Measurements from ENCODE around the gene NRARP. TPM values are rescaled to one million over a fixed set of nuclear protein-coding genes. Genes with fewer than 3 reads are reported as not detected.

The NRARP gene
- total RNA-seq, 1 donor from 2014 or later, result 33.7 TPM

DNA sequence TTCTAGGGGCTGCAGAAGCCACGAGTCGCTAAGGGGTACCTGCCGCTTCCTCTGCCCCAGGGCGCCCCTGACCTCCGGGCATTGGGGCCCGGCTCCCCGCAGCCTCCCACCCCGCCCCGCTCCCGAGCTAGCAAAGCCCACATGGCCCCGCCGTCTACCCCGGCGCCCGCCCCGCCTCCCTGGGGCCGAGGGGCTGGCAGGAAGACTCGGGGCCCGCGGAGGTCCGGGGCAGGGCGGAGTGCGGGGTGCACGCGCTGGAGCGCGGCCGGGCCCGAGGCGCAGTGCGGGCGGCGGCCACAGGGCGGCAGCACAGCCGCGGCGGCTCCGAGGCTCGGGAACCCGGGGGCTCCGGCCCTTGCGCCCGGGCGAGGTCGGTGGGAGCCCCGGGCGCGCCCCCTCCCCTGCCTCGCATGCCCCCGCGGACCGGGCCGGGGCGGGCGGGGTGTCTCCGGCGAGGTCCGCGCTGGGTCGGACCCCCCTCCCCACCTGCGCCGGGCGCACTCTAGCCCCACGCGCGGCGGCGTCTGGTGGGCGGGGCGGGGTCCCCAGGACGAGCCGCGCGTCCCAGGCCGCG, 6.7 kb downstream of the NRARP start:
- Mint-ChIP-seq H3K9me3 (no peaks in the 10 kb centered on the region), H3K4me3 (no peak overlapping the region), H3K27me3 (ENCODE audit: low read depth) (peaks cover 24% of the 10 kb centered on the region), H3K36me3 (ENCODE audit: low read depth) (peaks cover 4% of the 10 kb centered on the region), H3K4me1 (peaks cover 34% of the 10 kb centered on the region), H3K27ac (ENCODE audit: unreplicated experiment) (no peak overlapping the region)
- TF ChIP-seq, protein P1, sequence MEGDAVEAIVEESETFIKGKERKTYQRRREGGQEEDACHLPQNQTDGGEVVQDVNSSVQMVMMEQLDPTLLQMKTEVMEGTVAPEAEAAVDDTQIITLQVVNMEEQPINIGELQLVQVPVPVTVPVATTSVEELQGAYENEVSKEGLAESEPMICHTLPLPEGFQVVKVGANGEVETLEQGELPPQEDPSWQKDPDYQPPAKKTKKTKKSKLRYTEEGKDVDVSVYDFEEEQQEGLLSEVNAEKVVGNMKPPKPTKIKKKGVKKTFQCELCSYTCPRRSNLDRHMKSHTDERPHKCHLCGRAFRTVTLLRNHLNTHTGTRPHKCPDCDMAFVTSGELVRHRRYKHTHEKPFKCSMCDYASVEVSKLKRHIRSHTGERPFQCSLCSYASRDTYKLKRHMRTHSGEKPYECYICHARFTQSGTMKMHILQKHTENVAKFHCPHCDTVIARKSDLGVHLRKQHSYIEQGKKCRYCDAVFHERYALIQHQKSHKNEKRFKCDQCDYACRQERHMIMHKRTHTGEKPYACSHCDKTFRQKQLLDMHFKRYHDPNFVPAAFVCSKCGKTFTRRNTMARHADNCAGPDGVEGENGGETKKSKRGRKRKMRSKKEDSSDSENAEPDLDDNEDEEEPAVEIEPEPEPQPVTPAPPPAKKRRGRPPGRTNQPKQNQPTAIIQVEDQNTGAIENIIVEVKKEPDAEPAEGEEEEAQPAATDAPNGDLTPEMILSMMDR (conservative IDR thresholded peaks at IDR 0.05), result peak; percentile 70
- peak; percentile 70 for DNase-seq (ENCODE audit: low read depth, low spot score)

DNA sequence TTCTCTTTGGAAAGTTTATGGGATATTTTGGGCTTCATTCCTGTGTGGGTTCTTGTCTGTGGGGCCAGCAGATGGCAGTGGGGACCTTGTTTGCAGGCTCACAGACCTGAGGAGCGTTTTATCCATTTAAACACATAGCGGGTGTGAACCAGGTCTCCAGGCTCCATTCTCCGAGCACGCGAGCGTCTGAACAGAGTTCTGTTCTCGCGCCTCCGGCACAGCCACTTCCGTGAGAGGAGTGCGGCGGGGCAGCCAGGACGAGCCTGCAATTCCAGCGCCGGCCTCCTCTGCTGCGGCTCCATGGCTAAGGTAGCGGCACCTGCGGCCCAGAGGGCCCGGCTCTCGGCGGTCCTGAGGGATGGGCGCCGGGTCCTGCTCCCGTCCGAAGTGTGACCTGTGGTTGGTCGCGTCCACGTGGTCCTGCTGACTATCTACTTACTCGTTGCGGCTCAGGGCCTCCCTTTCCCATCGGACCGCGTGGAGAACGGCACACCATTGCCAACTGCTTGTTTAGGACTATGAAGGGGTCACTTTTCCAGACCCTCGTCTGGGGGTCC, 7.3 kb downstream of the NRARP start:
- peak overlapping the region; percentile 81 for H3K4me3 Mint-ChIP-seq
- peaks cover under 1% of the 10 kb centered on the region for H3K36me3 Mint-ChIP-seq (ENCODE audit: low read depth)
- peaks cover 20% of the 10 kb centered on the region for H3K27me3 Mint-ChIP-seq (ENCODE audit: low read depth)
- TF ChIP-seq, protein P1 (conservative IDR thresholded peaks at IDR 0.05), result peak; percentile 45
- H3K27ac Mint-ChIP-seq (ENCODE audit: unreplicated experiment), result no peak overlapping the region
- H3K9me3 Mint-ChIP-seq, result no peaks in the 10 kb centered on the region
- peaks cover 30% of the 10 kb centered on the region for H3K4me1 Mint-ChIP-seq
- no peak for DNase-seq (ENCODE audit: low read depth, low spot score)

DNA sequence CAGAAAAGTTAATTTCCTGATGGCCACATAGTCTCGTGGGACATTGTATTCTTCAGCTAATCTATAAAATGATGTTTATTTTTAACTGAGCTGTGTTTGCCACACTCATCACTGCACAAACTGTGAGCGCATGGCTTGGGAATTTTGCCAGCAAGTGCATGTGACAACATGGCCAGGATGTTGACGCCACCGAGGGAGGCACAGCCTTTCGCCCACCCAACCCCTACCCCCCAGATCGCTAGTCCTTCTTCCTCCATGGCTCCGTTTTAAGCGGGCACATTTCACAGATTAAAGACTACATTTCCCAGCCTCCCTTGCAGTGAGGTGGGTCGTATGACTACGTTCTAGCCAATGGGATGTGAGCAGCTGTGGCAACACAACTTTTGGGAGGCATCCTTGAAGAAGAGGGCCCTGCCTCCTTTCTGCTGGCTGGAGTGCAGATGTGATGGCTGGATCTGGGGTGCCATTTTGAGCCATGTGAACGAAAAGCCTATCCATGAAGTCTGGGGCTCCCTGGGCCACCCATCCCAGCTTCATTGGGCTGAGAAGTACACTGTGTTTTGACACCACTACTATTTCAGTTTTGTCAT, 7.9 kb downstream of the NRARP start:
- H3K4me1 Mint-ChIP-seq, result peaks cover 25% of the 10 kb centered on the region
- H3K4me3 Mint-ChIP-seq, result peak overlapping the region; percentile 81
- H3K27me3 Mint-ChIP-seq (ENCODE audit: low read depth), result peaks cover 17% of the 10 kb centered on the region
- TF ChIP-seq, protein P1 (conservative IDR thresholded peaks at IDR 0.05), result no peak
- no peak overlapping the region for H3K27ac Mint-ChIP-seq (ENCODE audit: unreplicated experiment)
- H3K9me3 Mint-ChIP-seq, result no peaks in the 10 kb centered on the region
- H3K36me3 Mint-ChIP-seq (ENCODE audit: low read depth), result no peaks in the 10 kb centered on the region
- no peak for DNase-seq (ENCODE audit: low read depth, low spot score)

DNA sequence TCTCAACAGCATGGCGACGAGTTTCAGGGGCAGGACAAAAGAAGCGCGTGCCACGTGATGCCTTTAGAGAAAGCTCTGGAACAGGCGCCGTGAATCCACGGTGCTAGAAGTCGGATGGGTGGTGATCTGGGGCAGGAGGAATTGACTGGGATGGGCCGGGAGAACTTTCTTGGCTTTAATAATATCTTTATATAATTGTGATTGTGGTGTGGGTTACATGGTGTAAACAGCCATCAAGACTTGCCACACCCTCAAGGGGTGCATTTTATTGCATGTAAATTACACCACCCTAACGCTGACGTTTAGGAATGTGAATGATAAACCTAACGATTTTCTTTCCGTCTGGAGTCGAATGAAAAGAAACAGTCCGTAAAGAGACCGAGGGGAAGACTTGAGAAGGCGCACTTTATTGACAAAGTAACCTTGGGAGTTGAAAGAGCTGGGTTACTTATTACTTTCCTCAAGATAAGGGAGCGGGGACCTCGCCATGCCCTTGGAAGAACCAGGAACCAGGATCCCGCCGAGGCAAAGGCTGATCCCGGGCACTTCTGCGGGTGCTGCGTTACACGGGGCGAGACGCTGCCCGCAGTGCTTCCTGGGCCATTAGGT, 8.5 kb downstream of the NRARP start:
- Mint-ChIP-seq H3K36me3 (ENCODE audit: low read depth) (no peaks in the 10 kb centered on the region), H3K4me3 (no peak overlapping the region), H3K4me1 (peaks cover 19% of the 10 kb centered on the region), H3K27ac (ENCODE audit: unreplicated experiment) (no peak overlapping the region), H3K9me3 (no peaks in the 10 kb centered on the region), H3K27me3 (ENCODE audit: low read depth) (peaks cover 14% of the 10 kb centered on the region)
- DNase-seq (ENCODE audit: low read depth, low spot score), result no peak
- TF ChIP-seq, protein P1 (conservative IDR thresholded peaks at IDR 0.05), result no peak

DNA sequence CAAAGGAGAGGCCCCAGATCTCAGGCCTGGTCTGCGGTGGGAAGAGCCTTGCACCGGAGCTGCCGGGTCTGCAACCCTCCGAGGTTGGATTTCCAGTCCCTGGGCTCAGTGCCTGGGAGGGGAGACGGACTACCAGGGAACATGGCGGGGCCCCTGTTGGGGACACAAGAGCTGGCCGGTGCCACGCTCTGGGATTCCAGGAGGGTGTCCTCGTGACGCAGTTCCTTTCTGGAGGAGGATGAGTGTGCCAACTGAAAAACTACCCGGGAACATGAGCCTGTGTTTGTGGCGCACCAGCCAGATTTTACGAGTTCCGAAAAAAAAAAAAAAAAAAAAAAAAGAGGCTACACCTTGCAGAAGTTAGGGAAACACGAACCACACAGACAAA, 9.0 kb downstream of the NRARP start:
- DNase-seq (ENCODE audit: low read depth, low spot score), result no peak
- peaks cover 14% of the 10 kb centered on the region for H3K4me1 Mint-ChIP-seq

More for the DNA sequence above, 9.0 kb downstream of the NRARP start:
- no peaks in the 10 kb centered on the region for H3K36me3 Mint-ChIP-seq (ENCODE audit: low read depth)
- H3K9me3 Mint-ChIP-seq, result no peaks in the 10 kb centered on the region
- TF ChIP-seq, protein P1 (conservative IDR thresholded peaks at IDR 0.05), result no peak
- peaks cover 13% of the 10 kb centered on the region for H3K27me3 Mint-ChIP-seq (ENCODE audit: low read depth)
- peak overlapping the region; percentile 51 for H3K4me3 Mint-ChIP-seq
- no peak overlapping the region for H3K27ac Mint-ChIP-seq (ENCODE audit: unreplicated experiment)
